HL-60 (cell line): ENCODE results near the gene ANO7.

Experiments used
- DNase-seq, 2 experiments: peaks; one replicate each; pipeline ENCODE4 v3.0.0-alpha.2; 2010 to 2020; ENCODE audit warnings: low read depth in 1 of 2, low spot score in 1 of 2
- H3K27ac ChIP-seq: fragments of 250-450 bp; sonication (Bioruptor Pico); replicated peaks from 2 replicates; pipeline ENCODE4 v1.5.1; 2020; ENCODE audit warnings: mild to moderate bottlenecking, moderate library complexity
- H3K27me3 ChIP-seq: fragments of 250-450 bp; sonication (Bioruptor Pico); 2 replicates; pipeline ENCODE4 v1.5.1; 2021; ENCODE audit warnings: mild to moderate bottlenecking, moderate library complexity; ENCODE audit not compliant: insufficient read depth, poor library complexity, severe bottlenecking
- H3K4me3 ChIP-seq: replicated peaks from 2 replicates; pipeline ENCODE4 v1.5.1; 2011; ENCODE audit warnings: mild to moderate bottlenecking, control low read depth, low read length; ENCODE audit not compliant: insufficient read depth
- GABPA ChIP-seq: IDR thresholded peaks from 2 replicates; pipeline ENCODE4 v1.6.1; 2012; ENCODE audit warnings: low read depth
- POLR2AphosphoS5 ChIP-seq: IDR thresholded peaks from 2 replicates; pipeline ENCODE4 v1.6.1; 2012; ENCODE audit warnings: low read depth
- SPI1 ChIP-seq: IDR thresholded peaks from 2 replicates; pipeline ENCODE4 v1.6.1; 2012; ENCODE audit warnings: low read depth, mild to moderate bottlenecking, borderline replicate concordance
- TF ChIP-seq, protein P1 (sequence below): IDR thresholded peaks from 2 replicates; pipeline ENCODE4 v1.6.1; 2012; ENCODE audit warnings: low read depth; ENCODE audit not compliant: insufficient replicate concordance
- TF ChIP-seq, protein P2 (sequence below): IDR thresholded peaks from one replicate; pipeline ENCODE4 v1.5.1; 2011; ENCODE audit warnings: low read length, control low read depth, inconsistent platforms; ENCODE audit not compliant: insufficient read depth

Gene ANO7

DNA sequence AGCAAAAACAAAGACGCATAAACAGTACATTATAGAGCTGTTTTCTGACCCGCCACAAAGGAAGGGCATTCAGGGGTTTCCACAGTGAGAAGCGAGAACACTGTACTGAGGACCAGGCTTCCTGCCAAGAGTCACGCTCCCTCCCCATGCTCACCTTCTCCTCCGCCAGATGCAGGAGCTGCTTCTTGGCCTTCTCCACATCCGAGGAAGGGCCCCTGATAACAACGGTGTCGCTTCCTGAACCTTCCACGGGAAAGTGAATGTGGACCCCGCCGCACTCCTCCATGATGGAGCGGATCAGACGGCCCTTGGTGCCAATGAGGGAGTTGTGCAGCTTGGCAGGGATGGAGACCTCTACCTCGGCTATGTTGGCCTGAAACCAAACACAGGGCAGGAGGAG is 53.8 kb downstream of the ANO7 start:
- H3K27ac ChIP-seq = no peak overlapping the region

DNA sequence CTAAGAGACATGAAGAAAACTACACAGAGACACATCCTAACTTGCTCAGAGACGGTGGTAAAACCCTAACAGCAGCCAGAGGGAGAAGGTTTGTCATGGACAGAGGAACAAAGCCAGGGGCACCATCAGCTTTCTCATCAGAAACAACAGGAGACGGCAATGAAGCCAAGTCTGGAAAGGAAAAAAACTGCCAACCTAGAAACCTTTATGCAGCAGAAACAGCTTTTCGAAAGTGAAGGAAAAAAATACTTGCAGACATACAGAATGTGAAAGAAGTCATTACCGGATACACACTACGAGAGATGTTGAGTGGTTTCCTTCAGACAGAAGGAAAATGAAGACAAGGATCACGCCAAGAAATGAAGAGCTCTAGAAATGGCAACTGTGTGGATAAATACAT is 55.9 kb downstream of the ANO7 start:
- no peak overlapping the region for H3K4me3 ChIP-seq
- H3K27me3 ChIP-seq = no peaks in the 10 kb centered on the region
- no peak overlapping the region for H3K27ac ChIP-seq
- TF ChIP-seq GABPA (no peak), POLR2AphosphoS5 (no peak)
- TF ChIP-seq, protein P1, sequence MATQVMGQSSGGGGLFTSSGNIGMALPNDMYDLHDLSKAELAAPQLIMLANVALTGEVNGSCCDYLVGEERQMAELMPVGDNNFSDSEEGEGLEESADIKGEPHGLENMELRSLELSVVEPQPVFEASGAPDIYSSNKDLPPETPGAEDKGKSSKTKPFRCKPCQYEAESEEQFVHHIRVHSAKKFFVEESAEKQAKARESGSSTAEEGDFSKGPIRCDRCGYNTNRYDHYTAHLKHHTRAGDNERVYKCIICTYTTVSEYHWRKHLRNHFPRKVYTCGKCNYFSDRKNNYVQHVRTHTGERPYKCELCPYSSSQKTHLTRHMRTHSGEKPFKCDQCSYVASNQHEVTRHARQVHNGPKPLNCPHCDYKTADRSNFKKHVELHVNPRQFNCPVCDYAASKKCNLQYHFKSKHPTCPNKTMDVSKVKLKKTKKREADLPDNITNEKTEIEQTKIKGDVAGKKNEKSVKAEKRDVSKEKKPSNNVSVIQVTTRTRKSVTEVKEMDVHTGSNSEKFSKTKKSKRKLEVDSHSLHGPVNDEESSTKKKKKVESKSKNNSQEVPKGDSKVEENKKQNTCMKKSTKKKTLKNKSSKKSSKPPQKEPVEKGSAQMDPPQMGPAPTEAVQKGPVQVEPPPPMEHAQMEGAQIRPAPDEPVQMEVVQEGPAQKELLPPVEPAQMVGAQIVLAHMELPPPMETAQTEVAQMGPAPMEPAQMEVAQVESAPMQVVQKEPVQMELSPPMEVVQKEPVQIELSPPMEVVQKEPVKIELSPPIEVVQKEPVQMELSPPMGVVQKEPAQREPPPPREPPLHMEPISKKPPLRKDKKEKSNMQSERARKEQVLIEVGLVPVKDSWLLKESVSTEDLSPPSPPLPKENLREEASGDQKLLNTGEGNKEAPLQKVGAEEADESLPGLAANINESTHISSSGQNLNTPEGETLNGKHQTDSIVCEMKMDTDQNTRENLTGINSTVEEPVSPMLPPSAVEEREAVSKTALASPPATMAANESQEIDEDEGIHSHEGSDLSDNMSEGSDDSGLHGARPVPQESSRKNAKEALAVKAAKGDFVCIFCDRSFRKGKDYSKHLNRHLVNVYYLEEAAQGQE = no peak
- DNase-seq = no peak

More for the DNA sequence above, 53.8 kb downstream of the ANO7 start:
- no peak overlapping the region for H3K4me3 ChIP-seq
- no peak for DNase-seq
- H3K27me3 ChIP-seq = no peaks in the 10 kb centered on the region
- no peak for TF ChIP-seq POLR2AphosphoS5
- TF ChIP-seq, protein P2, sequence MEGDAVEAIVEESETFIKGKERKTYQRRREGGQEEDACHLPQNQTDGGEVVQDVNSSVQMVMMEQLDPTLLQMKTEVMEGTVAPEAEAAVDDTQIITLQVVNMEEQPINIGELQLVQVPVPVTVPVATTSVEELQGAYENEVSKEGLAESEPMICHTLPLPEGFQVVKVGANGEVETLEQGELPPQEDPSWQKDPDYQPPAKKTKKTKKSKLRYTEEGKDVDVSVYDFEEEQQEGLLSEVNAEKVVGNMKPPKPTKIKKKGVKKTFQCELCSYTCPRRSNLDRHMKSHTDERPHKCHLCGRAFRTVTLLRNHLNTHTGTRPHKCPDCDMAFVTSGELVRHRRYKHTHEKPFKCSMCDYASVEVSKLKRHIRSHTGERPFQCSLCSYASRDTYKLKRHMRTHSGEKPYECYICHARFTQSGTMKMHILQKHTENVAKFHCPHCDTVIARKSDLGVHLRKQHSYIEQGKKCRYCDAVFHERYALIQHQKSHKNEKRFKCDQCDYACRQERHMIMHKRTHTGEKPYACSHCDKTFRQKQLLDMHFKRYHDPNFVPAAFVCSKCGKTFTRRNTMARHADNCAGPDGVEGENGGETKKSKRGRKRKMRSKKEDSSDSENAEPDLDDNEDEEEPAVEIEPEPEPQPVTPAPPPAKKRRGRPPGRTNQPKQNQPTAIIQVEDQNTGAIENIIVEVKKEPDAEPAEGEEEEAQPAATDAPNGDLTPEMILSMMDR = no peak
- no peak for TF ChIP-seq GABPA
- TF ChIP-seq, protein P1 = no peak
- TF ChIP-seq SPI1 = no peak

DNA sequence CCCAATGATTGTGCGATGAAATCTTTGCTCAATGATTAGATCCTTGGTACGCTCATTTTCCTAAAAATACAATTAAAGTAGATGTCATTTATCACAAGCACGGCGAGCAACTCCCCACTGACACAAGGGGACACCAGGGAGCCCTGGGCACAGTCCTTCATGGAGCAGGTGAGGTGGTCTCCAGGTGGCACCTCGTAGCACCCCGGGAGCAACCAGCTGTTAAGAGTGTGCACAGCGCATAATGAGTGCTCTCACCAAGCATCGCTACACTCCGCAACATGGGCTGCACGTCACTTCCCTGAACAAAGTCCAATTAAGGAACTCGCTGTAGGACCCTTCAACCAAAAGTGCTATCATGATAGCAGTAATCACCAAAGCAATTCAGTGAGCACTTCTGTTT is 59.8 kb downstream of the ANO7 start:
- no peaks in the 10 kb centered on the region for H3K27me3 ChIP-seq
- DNase-seq = no peak
- no peak overlapping the region for H3K27ac ChIP-seq
- H3K4me3 ChIP-seq = no peak overlapping the region
- TF ChIP-seq SPI1 = no peak
- TF ChIP-seq GABPA = no peak
- no peak for TF ChIP-seq POLR2AphosphoS5
- TF ChIP-seq, protein P2 = no peak
- TF ChIP-seq, protein P1 = no peak

DNA sequence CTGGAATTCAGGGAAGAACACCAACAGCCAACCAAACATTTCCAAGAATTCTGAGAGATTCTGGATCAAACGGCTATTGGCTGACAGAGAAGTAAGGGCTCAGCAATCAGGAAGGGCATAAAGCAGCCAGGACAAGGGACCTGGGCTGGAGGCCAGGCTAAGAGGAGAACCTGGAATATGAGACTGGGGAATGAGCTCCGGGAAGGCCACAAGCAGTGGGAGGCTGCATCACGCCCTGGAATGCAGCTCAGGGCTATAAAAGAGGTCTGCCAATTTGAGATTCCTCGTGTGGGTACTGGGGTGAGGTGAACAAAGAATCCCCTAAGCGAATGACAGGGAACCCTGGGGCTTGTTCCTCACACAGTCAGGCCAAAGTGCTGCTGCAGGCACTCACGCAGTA is 60.4 kb downstream of the ANO7 start:
- DNase-seq = no peak
- Histone ChIP-seq H3K27me3 (no peaks in the 10 kb centered on the region), H3K27ac (no peak overlapping the region), H3K4me3 (no peak overlapping the region)
- TF ChIP-seq, protein P1 = no peak
- TF ChIP-seq, protein P2 = no peak
- TF ChIP-seq POLR2AphosphoS5 = no peak
- TF ChIP-seq SPI1 = no peak
- no peak for TF ChIP-seq GABPA
